Left renal pelvis (tissue), 4 donors: ENCODE results near the gene GSTM3. TPM values are rescaled to one million over a fixed set of nuclear protein-coding genes. Genes with fewer than 3 reads are reported as not detected.
"Not testable (repeated sequence)": the region's sequence is repeated elsewhere in the genome, so short reads cannot be mapped to it uniquely, and the experiment has no call there.

Source experiments
- DNase-seq, 4 donors: peaks; one replicate each; pipeline ENCODE4 v3.0.0-alpha.2; 2013; ENCODE audit warnings: low read depth in 4 of 4, low spot score in 3 of 4
- polyA plus RNA-seq, 4 donors: library from polyadenylated mRNA; unstranded; fragments of 120-200 nt; gene quantifications; one replicate each; pipeline ENCODE4 v1.2.1, GENCODE V29; 2013; ENCODE audit not compliant: insufficient read length in 4 of 4

The GSTM3 gene
- polyA plus RNA-seq, 4 donors, result 105 to 269 (median 250) TPM

DNA sequence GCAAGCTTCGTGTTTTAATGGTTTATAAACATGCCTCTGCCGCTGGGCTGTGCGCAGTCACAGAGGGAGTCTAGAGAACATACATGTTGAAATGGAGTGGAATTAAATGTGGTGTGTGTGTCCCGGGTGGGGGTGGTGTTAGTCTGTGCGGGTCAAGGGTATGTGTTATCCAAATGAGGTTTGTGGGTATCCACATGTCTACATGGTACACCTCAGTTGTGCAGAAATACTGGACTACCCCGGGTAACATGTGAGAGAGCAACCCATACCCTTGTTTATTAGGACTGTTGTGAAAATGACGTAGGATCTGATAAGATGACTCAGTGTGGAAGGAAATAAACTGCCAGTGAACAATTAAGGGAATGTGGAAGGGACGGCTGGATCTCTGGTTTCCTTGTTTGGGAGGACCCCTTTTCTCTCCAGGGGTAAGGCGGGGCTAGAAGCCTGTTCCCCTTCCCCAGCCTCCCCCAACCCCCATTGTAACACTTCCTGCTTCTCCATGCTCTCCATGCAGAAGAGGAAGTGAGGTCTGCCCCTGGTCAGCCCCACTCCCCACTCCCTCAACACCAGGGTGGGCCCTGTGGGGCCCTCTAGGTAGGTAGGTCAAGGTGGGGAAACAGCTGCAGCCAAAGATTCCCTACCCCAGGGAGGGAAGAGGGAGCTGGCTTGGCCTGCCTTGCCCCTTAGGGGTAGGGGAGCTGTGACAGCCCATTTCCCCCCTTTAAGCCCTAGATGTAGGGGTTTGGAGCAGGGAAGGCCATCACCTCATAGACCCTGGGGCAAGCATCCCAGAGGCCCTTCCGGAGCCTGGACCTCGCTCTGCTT, 22.2 kb upstream of the GSTM3 start:
- no peak for DNase-seq

DNA sequence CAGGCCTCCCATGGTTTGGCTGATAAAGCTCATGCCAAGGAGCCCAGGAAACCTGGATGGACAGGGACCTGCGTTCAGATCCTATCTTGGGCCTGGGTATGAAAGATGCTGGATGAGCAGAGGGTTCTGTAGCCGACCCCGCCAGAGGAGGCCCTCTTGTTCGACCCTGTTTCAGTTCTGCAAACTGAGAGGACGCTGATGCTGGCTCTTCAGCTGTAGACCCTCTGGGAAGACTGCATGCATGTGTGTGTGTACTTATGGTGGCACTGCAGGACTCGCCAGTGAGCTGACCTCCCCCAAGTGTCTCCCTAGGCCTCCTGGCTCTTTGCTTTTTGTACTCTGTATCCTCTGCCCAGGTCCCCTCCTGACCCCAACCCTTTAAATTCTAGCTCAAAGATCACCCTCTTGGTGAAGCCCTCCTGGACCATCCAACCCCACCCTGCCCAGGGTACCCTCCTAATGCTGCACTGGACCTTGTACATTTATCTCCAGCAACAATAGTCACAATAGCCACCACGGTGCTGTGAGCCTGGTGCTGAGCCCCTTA, 21.3 kb upstream of the GSTM3 start:
- no peak for DNase-seq

DNA sequence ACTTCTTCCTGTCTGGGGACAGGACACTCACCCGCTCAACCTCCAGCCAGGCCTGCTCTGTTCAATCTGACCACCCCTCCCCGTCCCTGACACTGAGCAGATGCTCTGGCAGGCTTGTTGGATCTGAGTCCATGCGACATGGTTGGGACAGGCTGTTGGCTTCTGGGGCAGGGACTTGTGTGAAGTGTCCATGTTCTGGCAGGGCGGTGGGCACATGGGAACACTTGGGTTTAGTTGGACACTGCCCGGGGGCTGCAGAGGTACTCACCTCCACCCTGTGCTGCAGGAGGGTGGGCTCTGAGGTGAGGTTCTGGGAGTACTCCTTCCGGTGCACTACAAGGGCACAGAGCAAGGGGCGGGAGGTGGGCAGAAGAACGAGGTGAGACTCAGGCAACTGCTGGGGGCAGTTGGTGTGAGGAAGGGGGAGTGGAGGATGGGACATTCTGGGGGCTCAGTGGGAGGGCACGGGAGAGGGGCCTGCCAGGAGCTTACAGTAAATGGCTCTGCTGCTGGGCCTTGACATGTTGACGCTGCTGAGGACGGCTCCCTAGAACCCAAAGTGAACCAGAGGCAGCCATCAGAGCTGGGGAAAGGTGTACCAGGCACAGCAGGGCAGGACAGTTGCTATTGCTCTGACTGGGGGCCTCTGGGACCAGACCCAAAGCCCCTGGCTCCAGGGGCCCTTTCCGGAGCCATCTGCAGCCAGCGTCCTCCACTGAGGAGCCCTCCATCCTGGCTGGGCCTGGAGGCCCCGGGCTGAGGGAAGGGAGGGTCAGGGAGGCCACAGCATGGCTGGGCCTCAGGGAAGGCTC, 20.6 kb upstream of the GSTM3 start:
- no peak for DNase-seq

GRCh38 chr1:109760581-109761226, 19.9 kb upstream of the GSTM3 start:
- DNase-seq, result no peak

DNA sequence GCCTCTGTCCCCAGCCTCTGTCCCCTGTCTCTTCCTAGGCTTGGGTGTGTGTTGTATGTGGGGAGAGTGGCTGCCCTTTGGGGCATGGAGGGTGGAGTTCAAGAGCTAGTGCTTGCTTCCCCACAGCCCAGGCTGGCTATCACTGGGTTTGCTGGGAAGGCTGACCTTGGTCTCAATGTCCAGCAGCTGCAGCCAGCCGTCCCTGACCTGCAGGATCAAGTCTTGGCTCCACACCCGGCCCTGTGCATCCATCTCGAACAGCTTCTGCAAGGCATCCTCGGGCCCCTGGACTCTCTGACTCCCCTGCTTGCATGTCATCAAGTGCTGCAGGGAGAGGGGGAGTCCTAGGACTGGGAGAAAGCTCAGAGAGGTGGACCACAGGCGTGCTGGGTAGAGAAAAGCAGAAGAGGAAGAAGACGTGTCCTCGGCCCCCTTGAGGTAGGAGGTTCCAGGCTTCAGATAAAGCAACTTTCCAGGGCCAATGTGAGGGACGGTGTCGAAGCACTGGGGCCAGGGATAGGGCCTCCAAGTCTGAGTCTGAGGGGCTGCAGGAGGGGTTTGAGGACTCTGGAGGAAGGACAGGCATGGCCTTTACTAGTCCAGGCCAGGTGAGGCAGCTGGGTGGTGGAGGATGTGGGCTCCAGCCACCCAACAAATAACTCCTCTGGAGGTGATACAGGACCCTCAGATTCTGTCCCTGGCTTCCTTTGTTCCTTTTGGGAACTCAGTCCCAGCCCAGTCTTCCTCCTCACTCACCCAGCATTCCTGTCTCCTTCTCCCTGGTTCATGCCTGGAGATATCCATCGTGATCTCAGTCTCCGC, 18.9 kb upstream of the GSTM3 start:
- no peak for DNase-seq

GRCh38 chr1:109757936-109758786, 17.3 kb upstream of the GSTM3 start:
- no peak for DNase-seq

DNA sequence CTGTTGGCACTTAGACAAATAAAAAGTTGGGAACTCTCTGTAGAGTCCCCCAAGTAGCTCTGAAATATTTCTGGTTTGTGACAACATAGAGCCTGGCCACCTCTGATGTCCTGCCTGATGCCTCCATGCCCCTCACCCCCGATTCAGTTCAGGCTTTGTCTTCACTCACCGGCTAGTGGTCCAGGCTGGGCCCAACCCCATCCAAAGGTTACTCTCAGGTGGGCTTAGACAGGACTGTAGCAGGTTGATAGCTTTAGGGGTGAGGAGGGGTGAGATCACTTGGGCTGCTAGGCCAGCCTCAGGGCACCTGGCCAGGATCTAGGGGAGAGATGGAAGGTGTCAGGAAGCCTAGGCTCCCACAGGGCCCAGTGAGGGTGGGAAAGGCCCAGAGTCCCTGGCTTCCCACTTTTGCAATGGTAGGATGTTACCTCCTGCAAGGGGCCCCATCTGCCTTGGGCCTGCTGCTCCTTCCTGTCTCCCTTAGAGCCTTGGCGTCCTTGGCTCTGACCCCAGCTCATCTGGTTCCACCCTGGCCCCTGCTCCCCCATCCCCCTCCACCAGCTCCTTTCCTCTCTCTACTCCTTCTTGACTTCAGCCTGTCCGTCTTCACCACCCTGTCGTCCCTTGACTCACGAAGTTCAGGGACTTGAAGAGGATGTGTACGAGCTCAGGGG, 16.1 kb upstream of the GSTM3 start:
- no peak for DNase-seq

DNA sequence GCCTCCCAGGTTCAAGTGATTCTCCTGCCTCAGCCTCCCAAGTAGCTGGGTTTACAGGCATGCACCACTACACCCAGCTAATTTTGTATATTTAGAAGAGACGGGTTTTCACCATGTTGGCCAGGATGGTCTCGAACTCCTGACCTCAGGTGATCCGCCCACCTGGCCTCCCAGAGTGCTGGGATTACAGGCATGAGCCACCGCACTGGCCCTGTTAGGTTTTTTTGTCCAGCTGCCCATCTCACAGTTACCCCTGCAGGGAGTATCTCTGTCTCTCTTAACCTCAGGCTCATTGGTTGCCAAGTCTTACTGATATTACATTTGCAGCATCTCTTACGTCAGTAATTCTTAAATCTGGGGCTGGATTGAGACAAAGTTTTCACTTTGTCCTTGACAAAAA, 15.5 kb upstream of the GSTM3 start:
- not testable (repeated sequence) for DNase-seq

DNA sequence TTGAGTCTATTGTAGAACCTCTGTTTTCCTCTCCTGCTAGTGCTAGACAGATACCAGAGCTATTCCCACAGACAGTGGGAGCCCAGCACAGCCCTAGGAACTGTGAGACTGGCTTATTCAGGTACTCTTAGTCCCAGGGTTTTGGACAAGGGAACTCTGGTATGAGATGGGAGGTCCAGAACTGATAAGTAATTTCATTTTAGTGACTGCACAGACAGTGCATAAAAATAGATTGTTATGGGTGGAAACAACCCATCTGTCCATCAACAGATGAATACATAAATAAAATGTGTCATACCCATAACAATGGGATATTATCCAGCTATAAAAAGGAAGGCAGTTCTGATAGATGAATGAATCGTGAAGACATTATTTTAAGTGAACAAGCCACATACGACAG, 13.9 kb upstream of the GSTM3 start:
- no peak for DNase-seq

DNA sequence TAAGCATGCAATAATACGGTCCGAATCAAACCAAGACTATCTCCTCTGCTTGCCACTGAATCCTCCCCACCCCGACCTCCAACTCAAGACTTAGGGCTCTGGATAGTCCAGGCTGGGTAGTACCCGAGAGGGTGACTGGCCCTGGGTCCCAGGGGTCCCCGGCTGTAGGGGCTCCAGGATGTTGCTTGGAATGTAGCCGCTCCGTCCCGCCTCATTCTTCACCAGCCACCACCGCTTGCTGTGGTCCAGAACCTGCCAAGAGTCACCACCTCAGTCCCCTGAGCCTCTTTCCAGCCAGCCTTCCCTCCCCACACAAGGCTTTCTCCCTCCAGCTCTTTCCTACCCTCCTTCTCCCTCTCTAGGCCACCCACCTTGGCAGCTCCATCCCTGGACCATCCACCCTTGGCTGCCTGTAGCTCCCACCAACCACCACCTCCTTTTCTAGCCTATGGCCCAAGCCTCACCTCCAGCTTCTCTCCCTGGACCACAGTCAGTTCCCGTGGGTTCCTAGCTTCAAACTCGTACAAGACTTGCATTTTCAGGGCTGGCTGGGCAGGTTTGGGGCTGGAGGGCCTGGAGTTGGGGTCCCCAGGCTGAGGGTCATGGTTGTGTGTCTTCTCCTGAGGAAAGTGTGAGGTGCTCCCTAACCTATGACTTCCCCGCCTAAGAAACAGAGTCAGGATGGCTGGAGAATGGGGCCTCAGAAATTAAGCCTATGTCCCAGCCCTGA, 10.9 kb upstream of the GSTM3 start:
- no peak for DNase-seq

- no peak for DNase-seq
Measured at GRCh38 chr1:109750920-109751319, 10.1 kb upstream of the GSTM3 start.

DNA sequence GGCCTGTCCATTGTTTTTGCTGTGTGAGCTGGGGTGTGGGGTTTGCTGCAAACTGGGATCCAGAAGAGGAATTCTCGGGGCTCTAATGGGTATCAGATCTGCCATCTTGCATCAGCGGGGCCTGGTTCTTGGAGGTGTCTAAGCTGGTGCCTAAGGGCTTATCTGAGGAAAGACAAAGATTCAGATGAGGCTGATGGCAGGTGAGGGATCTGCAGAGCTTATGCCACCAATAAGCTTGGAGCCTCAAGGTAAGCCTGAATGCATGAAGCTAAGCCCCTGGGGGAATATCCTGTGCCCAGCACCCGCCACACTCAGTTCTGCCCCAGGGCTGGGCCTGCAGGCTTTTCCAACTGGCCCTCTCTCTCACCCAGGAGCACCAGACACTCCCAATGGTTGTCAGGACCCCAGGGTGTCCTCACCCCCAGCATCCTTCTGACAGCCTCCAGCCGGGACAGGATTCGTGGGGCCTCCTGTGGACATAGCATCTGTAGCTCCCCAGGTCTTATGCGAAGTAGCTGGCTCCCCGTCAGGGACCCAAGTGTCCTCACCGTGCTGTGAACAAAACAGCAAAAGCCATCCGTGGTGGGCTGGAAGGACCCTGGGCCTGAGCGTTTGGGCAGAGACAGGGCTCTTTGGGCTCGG, 9.5 kb upstream of the GSTM3 start:
- no peak for DNase-seq

GRCh38 chr1:109749221-109749620, 8.4 kb upstream of the GSTM3 start:
- no peak for DNase-seq

DNA sequence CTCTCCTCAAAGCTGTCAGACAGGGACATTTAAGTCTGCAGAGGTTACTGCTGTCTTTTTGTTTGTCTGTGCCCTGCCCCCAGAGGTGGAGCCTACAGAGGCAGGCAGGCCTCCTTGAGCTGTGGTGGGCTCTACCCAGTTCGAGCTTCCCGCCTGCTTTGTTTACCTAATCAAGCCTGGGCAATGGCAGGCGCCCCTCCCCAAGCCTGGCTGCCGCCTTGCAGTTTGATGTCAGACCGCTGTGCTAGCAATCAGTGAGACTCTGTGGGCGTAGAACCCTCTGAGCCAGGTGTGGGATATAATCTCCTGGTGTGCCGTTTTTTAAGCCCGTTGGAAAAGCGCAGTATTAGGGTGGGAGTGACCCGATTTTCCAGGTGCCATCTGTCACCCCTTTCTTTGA, 7.5 kb upstream of the GSTM3 start:
- not testable (repeated sequence) for DNase-seq

- DNase-seq, result peak; percentile 66 to 71 (median 69)
Measured at GRCh38 chr1:109739738-109740614, 862 bp downstream of the GSTM3 start.

DNA sequence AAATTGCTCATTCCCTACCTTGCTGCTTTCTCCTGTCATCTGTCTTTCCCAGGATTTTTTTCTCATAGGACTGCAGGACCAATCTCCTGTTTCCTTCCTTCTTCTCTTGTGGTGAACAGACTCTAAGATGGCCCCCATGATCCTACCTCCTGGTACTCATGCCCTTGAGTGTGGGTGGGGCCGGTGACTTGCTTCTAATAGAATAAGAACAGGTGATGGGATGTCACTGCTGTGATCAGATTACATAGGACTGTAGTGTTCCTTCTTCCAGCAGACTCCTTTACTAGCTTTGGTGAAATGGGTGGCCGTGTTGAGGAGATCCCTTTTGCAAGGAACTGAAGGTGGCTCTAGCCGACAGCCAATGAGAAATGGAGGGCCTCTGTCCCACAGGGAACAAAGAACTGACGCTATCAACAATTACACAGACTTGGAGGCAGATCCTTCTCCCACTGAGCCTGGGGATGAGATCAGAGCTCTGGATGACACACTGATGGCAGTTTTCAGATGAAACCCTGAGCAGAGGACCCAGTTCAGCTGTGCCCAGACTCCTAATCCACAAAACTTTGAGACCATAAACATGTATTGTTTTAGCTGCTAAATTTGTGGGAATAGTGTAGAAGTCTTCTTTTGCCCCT, 7.5 kb downstream of the GSTM3 start:
- DNase-seq, result no peak
